ENCODE results near the gene MGST3.

DNA sequence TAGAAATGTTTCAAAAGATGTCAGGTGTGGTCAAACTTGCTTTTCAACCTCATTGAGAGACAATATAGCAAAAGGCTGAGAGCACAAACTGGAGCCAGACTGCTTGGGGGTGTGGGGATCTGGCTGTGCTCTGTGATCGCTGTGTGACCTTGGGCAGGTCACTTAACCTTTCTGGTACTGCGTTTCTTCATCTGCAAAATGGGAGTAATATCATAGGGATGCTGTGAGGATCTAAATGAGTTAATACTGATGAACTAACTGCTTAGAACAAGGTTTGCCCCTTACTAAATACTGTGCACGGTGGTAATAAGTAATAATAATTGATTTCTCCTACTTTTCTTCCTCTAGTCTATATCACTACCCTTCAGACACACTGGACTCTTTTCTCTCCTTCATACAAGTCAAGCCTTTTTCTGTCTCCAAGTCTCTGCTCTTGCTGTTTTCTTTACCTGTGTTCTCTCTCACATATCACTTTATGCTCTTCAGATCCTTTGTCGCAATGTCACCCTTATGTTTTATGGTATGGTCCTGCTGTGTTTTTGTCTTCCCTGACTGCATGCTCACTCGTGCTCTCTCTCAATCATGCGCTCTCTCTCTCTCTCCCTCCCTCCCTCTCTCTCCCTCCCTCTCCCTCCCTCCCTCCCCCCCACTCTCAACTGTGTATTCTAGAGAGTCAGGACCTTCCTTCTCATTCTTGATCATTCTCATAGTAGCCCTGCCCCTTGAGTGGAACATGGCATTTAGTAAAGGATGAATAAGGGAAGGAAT is 3.3 kb downstream of the MGST3 start:
- TF ChIP-seq CTCF (IDR thresholded peaks at IDR 0.05), result no peak
- TF ChIP-seq POLR2A (IDR thresholded peaks at IDR 0.05; ENCODE audit: low read depth), result no peak
- TF ChIP-seq EP300 (IDR thresholded peaks at IDR 0.05), result no peak
